Activated B cell treated with CpG ODN at 0.5 μM for 24 hours (primary cell): ENCODE data around the gene RAVER1. TPM values are rescaled to one million over a fixed set of nuclear protein-coding genes. Genes with fewer than 3 reads are reported as not detected.
"Not testable (repeated sequence)": the region's sequence is repeated elsewhere in the genome, so short reads cannot be mapped to it uniquely, and the experiment has no call there.

Source experiments
- ATAC-seq: fragments of 200-7000 bp; cut with Tn5 transposase; one replicate; pipeline ENCODE4 v1.10.0; 2021; ENCODE audit warnings: low read depth, mild to moderate bottlenecking, moderate library complexity
- CTCF ChIA-PET: fragments of 350-600 bp; sonication (Branson Sonifier 250); formaldehyde crosslinking; loops from one replicate; lab custom pipeline; 2021; ENCODE audit warnings: antibody characterized with exemption; lab: Charles Lee
- POLR2A ChIA-PET: fragments of 350-600 bp; sonication (Branson Sonifier 250); formaldehyde crosslinking; loops from one replicate; lab custom pipeline; 2021; ENCODE audit warnings: antibody characterized with exemption; lab: Charles Lee
- DNase-seq: peaks from one replicate; pipeline ENCODE4 v3.0.0; 2022
- H3K27ac Mint-ChIP-seq: one replicate; pipeline ENCODE4 v1.8.0; 2020; ENCODE audit warnings: mixed read lengths
- H3K27me3 Mint-ChIP-seq: one replicate; pipeline ENCODE4 v1.8.0; 2021; ENCODE audit warnings: mixed read lengths
- H3K36me3 Mint-ChIP-seq: one replicate; pipeline ENCODE4 v1.8.0; 2021; ENCODE audit warnings: low read depth, mixed read lengths
- H3K4me1 Mint-ChIP-seq: one replicate; pipeline ENCODE4 v1.8.0; 2021; ENCODE audit warnings: mixed read lengths
- H3K4me3 Mint-ChIP-seq: one replicate; pipeline ENCODE4 v1.8.0; 2020; ENCODE audit warnings: mild to moderate bottlenecking, mixed read lengths
- H3K9me3 Mint-ChIP-seq: one replicate; pipeline ENCODE4 v1.8.0; 2020; ENCODE audit warnings: mixed read lengths
- CTCF ChIP-seq: fragments of 200-600 bp; IDR thresholded peaks from one replicate; pipeline ENCODE4 v1.8.0; 2022; ENCODE audit warnings: antibody characterized with exemption, mild to moderate bottlenecking
- intact Hi-C: fragments of 100-400 bp; cut with micrococcal nuclease; formaldehyde crosslinking; loops from one replicate; pipeline ENCODE4 v1.15.1; 2024
- total RNA-seq: library from RNA; stranded (reverse); gene quantifications from 2 replicates; pipeline ENCODE4 v1.2.3, GENCODE V29; 2022

RAVER1 gene
- total RNA-seq, 1 donor from 2014 or later: 80.8 TPM

GRCh38 chr19:10374931-10375330 lies 41.6 kb upstream of the RAVER1 start:
- Mint-ChIP-seq H3K9me3 (no peaks in the 10 kb centered on the region), H3K4me3 (no peak overlapping the region), H3K27ac (no peak overlapping the region), H3K36me3 (peaks cover 39% of the 10 kb centered on the region), H3K4me1 (peaks cover 24% of the 10 kb centered on the region), H3K27me3 (no peaks in the 10 kb centered on the region)
- ChIA-PET CTCF (interaction anchor here (1.0 to 2.9 kb wide), 2 partner anchors 9 to 14 kb away, joined by 3 to 7 read pairs; no protein-coding TSS in a partner anchor), POLR2A (interaction anchor here (0.7 kb wide), 1 partner anchor 88 kb away, joined by 7 read pairs; the partner anchor contains the start of gene ICAM4)
- intact Hi-C loops: loop anchor here (5.0 kb wide), 1 partner anchor 38 kb away; the partner anchor contains the start of gene ICAM3
- DNase-seq (no peak), ATAC-seq (no peak)
- TF ChIP-seq CTCF: no peak

- Mint-ChIP-seq H3K36me3 (peaks cover 48% of the 10 kb centered on the region), H3K27me3 (no peaks in the 10 kb centered on the region), H3K4me3 (no peak overlapping the region), H3K9me3 (no peaks in the 10 kb centered on the region), H3K27ac (no peak overlapping the region), H3K4me1 (peaks cover 16% of the 10 kb centered on the region)
- no peak for DNase-seq
- POLR2A ChIA-PET: interaction anchor here (1.0 to 2.0 kb wide), 2 partner anchors 39 to 83 kb away, joined by 7 read pairs; partner anchors contain the start of genes ICAM5 and RAVER1
- TF ChIP-seq CTCF: no peak
- intact Hi-C loops: loop anchor here (5.0 kb wide), 1 partner anchor 35 kb away; the partner anchor contains the start of gene ICAM3
- ATAC-seq: no peak
- CTCF ChIA-PET: interaction anchor here (2.9 kb wide), 1 partner anchor 16 kb away, joined by 7 read pairs; no protein-coding TSS in a partner anchor
These were observed 39.4 kb upstream of the RAVER1 start for GRCh38 chr19:10372690-10373089.

- Mint-ChIP-seq H3K27me3 (no peaks in the 10 kb centered on the region), H3K4me1 (peaks cover 2% of the 10 kb centered on the region), H3K9me3 (no peaks in the 10 kb centered on the region), H3K4me3 (no peak overlapping the region), H3K27ac (no peak overlapping the region), H3K36me3 (peaks cover 71% of the 10 kb centered on the region)
- CTCF ChIA-PET: no interaction called here
- POLR2A ChIA-PET: interaction anchor here (0.5 kb wide), 1 partner anchor 35 kb away, joined by 3 read pairs; the partner anchor contains the start of gene RAVER1
- intact Hi-C loops: no loop called here
- no peak for TF ChIP-seq CTCF
- ATAC-seq (no peak), DNase-seq (no peak)
These were observed 34.9 kb upstream of the RAVER1 start for GRCh38 chr19:10368101-10368803.

- DNase-seq, CTCF ChIA-PET, POLR2A ChIA-PET, H3K9me3 Mint-ChIP-seq, H3K4me3 Mint-ChIP-seq, intact Hi-C loops, H3K4me1 Mint-ChIP-seq, H3K27ac Mint-ChIP-seq, ATAC-seq, H3K27me3 Mint-ChIP-seq: not testable (repeated sequence)
- peaks cover 78% of the 10 kb centered on the region for H3K36me3 Mint-ChIP-seq
These were observed 33.7 kb upstream of the RAVER1 start for GRCh38 chr19:10366950-10367512.

GRCh38 chr19:10365518-10365917 lies 32.2 kb upstream of the RAVER1 start:
- ChIA-PET CTCF (no interaction called here), POLR2A (no interaction called here)
- H3K27ac Mint-ChIP-seq: no peak overlapping the region
- TF ChIP-seq CTCF: no peak
- H3K4me3 Mint-ChIP-seq: no peak overlapping the region
- H3K36me3 Mint-ChIP-seq: peaks cover 86% of the 10 kb centered on the region
- H3K27me3 Mint-ChIP-seq: no peaks in the 10 kb centered on the region
- H3K9me3 Mint-ChIP-seq: no peaks in the 10 kb centered on the region
- H3K4me1 Mint-ChIP-seq: no peaks in the 10 kb centered on the region
- intact Hi-C loops: no loop called here
- no peak for ATAC-seq
- DNase-seq: no peak
